Thoracic aorta (tissue), 2 donors: ENCODE measurements around the gene PCGF1. TPM values are rescaled to one million over a fixed set of nuclear protein-coding genes. Genes with fewer than 3 reads are reported as not detected.

Experiments used
- ATAC-seq: fragments of 150-250 bp; one replicate; pipeline ENCODE4 v1.8.0; 2017; ENCODE audit warnings: low read depth; ENCODE audit not compliant: insufficient number of reproducible peaks, low FRiP score
- DNase-seq: peaks from one replicate; pipeline ENCODE4 v3.0.0-alpha.2; 2020; ENCODE audit warnings: low spot score
- H3K27ac ChIP-seq, 2 donors: fragments of 200-600 bp; sonication (generic); 1 replicate in 1 of 2; 2 replicates in 1 of 2; pipeline ENCODE4 v1.5.1; 2016; ENCODE audit warnings: mild to moderate bottlenecking in 2 of 2, moderate library complexity in 2 of 2
- H3K27me3 ChIP-seq: fragments of 200-600 bp; sonication (generic); replicated peaks from 2 replicates; pipeline ENCODE4 v1.6.0; 2016; ENCODE audit warnings: mild to moderate bottlenecking; ENCODE audit not compliant: insufficient read depth
- H3K36me3 ChIP-seq: fragments of 200-600 bp; sonication (generic); one replicate; pipeline ENCODE4 v1.5.1; 2016
- H3K4me1 ChIP-seq, 2 donors: fragments of 200-600 bp; sonication (generic); 1 replicate in 1 of 2; 2 replicates in 1 of 2; pipeline versions ENCODE4 v1.5.1 to v1.6.0; 2016; ENCODE audit warnings: low read depth in 2 of 2, mild to moderate bottlenecking in 1 of 2; ENCODE audit not compliant: control insufficient read depth in 1 of 2
- H3K4me3 ChIP-seq: fragments of 200-600 bp; sonication (generic); 2 replicates; pipeline ENCODE4 v1.5.1; 2016; ENCODE audit warnings: mild to moderate bottlenecking
- H3K9me3 ChIP-seq: fragments of 200-600 bp; sonication (generic); 2 replicates; pipeline ENCODE4 v1.5.1; 2016
- CTCF ChIP-seq: fragments of 200-600 bp; sonication (generic); IDR thresholded peaks from one replicate; pipeline ENCODE4 v1.5.1; 2019; ENCODE audit warnings: antibody characterized with exemption
- total RNA-seq, 2 donors: library from RNA; depleted of rRNA; stranded (reverse); fragments of >200 nt; gene quantifications; one replicate each; pipeline versions ENCODE4 v1.1.0 to v1.2.3, GENCODE V29; 2016

Gene PCGF1
- total RNA-seq = 1 to 10 TPM; 7.8 to 8.0 TPM

DNA sequence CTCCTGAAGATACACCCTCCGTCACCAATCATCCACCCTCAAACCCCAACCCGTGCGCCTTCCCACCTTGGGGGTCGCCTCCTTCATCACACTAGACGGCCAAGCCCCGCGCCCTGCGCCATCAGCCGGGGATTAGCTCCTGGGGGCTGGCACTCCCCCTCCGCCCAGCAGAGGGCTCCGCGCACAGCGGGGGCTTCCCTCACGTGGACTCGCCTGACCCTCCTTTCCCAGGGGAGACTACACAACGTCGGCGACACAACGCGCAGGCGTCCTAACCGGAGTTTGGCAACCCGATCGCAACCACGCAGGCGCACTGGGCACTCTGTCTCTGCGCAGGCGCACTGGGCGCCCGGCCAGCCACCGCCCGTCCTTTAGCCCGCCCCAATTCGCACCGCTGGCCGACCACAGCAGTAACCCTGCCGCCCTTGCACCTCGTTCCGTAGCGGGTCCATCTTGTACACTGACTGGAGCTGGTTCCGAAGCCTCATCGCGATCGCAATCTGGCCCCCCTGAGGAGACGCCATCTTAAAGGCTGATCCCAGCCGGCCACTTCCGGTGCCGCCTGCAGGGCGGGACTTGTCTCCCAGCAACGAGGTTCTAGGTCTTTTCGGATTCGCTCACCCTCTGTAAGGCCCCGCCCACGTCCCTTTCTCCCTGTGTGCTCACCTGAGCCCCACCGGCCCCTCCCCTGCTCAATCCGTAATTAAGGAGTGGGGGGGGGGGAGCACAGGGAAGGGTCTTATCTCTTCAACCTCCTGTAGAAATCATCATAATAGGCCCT, at the start of gene PCGF1:
Gene PCGF1 (minus strand): TSS at position 551 of the 781 bp plus-strand sequence. CDS start 27 bp downstream, at position 524.
- Histone ChIP-seq H3K27ac (peak within 1 kb of the TSS; percentile 99), H3K36me3 (peaks cover 16% of the 10 kb centered on the region), H3K9me3 (no peaks in the 10 kb centered on the region), H3K4me3 (peak within 1 kb of the TSS; percentile 98), H3K27me3 (peaks cover 9% of the 10 kb centered on the region), H3K4me1 (peaks cover 11 to 35% of the 10 kb centered on the region in 2 donors)
- ATAC-seq = peak; percentile 99
- peak; percentile 97 for DNase-seq
- peak; percentile 36 for TF ChIP-seq CTCF

- no peak for TF ChIP-seq CTCF
- ATAC-seq (no peak), DNase-seq (no peak)
- peaks cover 0 to 15% of the 10 kb centered on the region in 2 donors for H3K4me1 ChIP-seq
- peaks cover 4% of the 10 kb centered on the region for H3K36me3 ChIP-seq
- no peaks in the 10 kb centered on the region for H3K9me3 ChIP-seq
- no peaks in the 10 kb centered on the region for H3K27me3 ChIP-seq
- H3K4me3 ChIP-seq = no peak overlapping the region
- no peak overlapping the region for H3K27ac ChIP-seq
Measured at GRCh38 chr2:74556831-74557370, 49.4 kb upstream of the PCGF1 start.

DNA sequence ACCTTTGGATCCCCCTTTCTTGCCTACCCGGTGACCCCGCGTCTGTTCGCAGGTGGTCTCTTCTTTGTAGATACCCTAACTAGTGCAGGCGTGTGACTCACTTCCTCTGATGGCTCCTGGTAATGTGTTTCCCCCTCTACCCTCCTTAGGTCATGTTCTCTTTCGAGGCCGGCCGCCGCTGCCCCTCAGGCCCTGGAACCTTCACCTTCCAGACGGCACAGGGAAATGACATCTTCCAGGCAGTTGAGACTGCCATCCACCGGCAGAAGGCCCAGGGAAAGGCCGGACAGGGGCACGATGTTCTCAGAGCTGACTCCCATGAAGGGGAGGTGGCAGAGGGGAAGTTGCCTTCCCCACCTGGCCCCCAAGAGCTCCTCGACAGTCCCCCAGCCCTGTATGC, 48.7 kb upstream of the PCGF1 start:
- no peak overlapping the region for H3K27ac ChIP-seq
- TF ChIP-seq CTCF = no peak
- H3K9me3 ChIP-seq = no peaks in the 10 kb centered on the region
- peaks cover 0 to 15% of the 10 kb centered on the region in 2 donors for H3K4me1 ChIP-seq
- DNase-seq = no peak
- peaks cover 4% of the 10 kb centered on the region for H3K36me3 ChIP-seq
- peak overlapping the region; percentile 82 for H3K4me3 ChIP-seq
- no peaks in the 10 kb centered on the region for H3K27me3 ChIP-seq
- ATAC-seq = no peak

DNA sequence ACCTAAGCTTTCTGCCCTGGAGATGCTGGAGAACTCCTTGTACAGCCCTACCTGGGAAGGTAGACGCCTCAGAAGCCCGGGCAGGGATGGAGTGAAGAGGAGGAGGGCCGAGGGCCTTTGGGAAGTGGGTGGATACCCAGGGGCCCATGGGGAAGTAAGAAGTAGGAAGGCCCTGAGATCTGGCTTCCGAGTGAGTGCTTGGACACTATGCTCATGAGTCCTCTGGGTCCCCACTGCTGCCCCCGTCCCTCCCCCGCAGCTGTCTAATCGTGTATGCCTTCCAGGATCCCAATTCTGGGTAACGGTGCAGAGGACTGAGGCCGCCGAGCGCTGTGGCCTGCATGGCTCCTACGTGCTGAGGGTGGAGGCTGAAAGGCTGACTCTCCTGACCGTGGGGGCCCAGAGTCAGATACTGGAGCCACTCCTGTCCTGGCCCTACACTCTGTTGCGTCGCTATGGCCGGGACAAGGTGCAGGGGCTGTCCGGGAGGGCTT, 48.2 kb upstream of the PCGF1 start:
- peak overlapping the region; percentile 82 for H3K4me3 ChIP-seq
- H3K36me3 ChIP-seq = peaks cover 4% of the 10 kb centered on the region
- no peaks in the 10 kb centered on the region for H3K9me3 ChIP-seq
- peaks cover 0 to 15% of the 10 kb centered on the region in 2 donors for H3K4me1 ChIP-seq
- ATAC-seq = no peak
- no peak for DNase-seq
- no peaks in the 10 kb centered on the region for H3K27me3 ChIP-seq
- no peak for TF ChIP-seq CTCF
- peak overlapping the region in 1 of 2 donors; percentile 92 for H3K27ac ChIP-seq

DNA sequence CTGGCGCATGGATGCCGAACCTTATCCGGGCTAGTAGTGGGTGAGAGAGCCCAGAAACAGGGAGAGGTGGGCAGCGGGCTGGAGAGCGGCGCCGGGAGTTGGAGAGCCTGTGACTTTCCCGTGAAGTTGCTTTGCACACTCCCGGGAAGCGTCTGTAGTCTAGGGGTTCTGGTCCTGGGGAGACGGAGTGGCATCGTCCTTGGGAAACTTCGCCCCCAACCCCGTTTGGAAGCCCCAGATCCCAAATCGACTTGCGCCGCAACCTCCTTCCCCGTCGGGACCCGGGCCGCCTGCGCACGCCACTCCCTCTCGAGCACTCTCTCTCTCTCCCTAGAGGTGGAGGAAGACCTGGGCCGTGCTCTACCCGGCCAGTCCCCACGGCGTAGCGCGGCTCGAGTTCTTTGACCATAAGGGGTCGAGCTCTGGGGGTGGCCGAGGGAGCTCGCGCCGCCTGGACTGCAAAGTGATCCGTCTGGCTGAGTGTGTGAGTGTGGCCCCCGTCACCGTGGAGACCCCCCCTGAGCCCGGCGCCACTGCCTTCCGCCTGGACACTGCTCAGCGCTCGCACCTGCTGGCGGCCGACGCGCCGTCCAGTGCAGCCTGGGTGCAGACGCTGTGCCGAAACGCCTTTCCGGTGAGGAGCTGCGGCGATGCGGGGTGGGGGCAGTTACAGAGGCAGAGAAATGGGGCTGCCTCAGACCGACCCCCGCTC, 47.5 kb upstream of the PCGF1 start:
- DNase-seq (no peak), ATAC-seq (no peak)
- TF ChIP-seq CTCF = no peak
- Histone ChIP-seq H3K27ac (peak overlapping the region; percentile 86 to 92), H3K4me1 (peaks cover 0 to 15% of the 10 kb centered on the region in 2 donors), H3K4me3 (peak overlapping the region; percentile 82), H3K9me3 (no peaks in the 10 kb centered on the region), H3K36me3 (peaks cover 4% of the 10 kb centered on the region), H3K27me3 (no peaks in the 10 kb centered on the region)
